Gastrocnemius medialis (tissue), 4 donors: ENCODE measurements around the gene ELF5. TPM values are rescaled to one million over a fixed set of nuclear protein-coding genes. Genes with fewer than 3 reads are reported as not detected.

Experiments
- ATAC-seq, 2 donors: fragments of 150-250 bp; one replicate each; pipeline ENCODE4 v1.9.1; 2016
- DNase-seq, 2 donors: peaks; one replicate each; pipeline ENCODE4 v3.0.0-alpha.2; 2019
- H3K27ac ChIP-seq, 4 donors: fragments of 200-600 bp; sonication (generic); 1 replicate in 1 of 4; 2 replicates in 3 of 4; pipeline ENCODE4 v1.5.1; 2016 to 2018; ENCODE audit warnings: mild to moderate bottlenecking in 2 of 4, moderate library complexity in 1 of 4
- H3K27me3 ChIP-seq, 3 donors: fragments of 200-600 bp; sonication (generic) in 2 of 3; 1 replicate in 1 of 3; 2 replicates in 2 of 3; pipeline versions ENCODE4 v1.5.1 to v1.6.0; 2016 to 2019; ENCODE audit warnings: mild to moderate bottlenecking in 1 of 3, moderate library complexity in 1 of 3
- H3K36me3 ChIP-seq, 2 donors: fragments of 200-600 bp; sonication (generic) in 1 of 2; one replicate each; pipeline ENCODE4 v1.5.1; 2017 to 2018
- H3K4me1 ChIP-seq, 2 donors: fragments of 200-600 bp; sonication (generic) in 1 of 2; one replicate each; pipeline ENCODE4 v1.5.1; 2016 to 2017; ENCODE audit warnings: mild to moderate bottlenecking in 2 of 2
- H3K4me3 ChIP-seq, 4 donors: fragments of 200-600 bp; sonication (generic) in 3 of 4; 1 replicate in 1 of 4; 2 replicates in 3 of 4; pipeline ENCODE4 v1.5.1; 2016 to 2019; ENCODE audit warnings: mild to moderate bottlenecking in 2 of 4
- H3K9me3 ChIP-seq, 3 donors: fragments of 200-600 bp; sonication (generic) in 2 of 3; 1 replicate in 1 of 3; 2 replicates in 2 of 3; pipeline ENCODE4 v1.5.1; 2016 to 2019
- CTCF ChIP-seq, 5 experiments: fragments of 450-650 bp in 3 of 5; fragments of 200-600 bp in 2 of 5; sonication (generic) in 2 of 5; IDR thresholded peaks in 4 of 5; conservative IDR thresholded peaks in 1 of 5; 1 replicate in 4 of 5; 2 replicates in 1 of 5; pipeline ENCODE4 v1.5.1; 2016 to 2019; ENCODE audit warnings: antibody characterized with exemption in 5 of 5, mild to moderate bottlenecking in 3 of 5, moderate library complexity in 3 of 5
- POLR2A ChIP-seq, 2 donors: fragments of 450-650 bp; IDR thresholded peaks; one replicate each; pipeline ENCODE4 v1.6.1; 2017; ENCODE audit warnings: antibody characterized with exemption in 2 of 2, mild to moderate bottlenecking in 2 of 2, moderate library complexity in 2 of 2
- in situ Hi-C, 4 donors: fragments of 200-750 bp; cut with MboI; loops; one replicate each; pipeline versions ENCODE4 v1.15.0 to v1.8.0; 2017; ENCODE audit warnings: low sequenced_read_pairs in 4 of 4
- intact Hi-C: fragments of 100-400 bp; cut with DNase I; formaldehyde crosslinking; loops from one replicate; pipeline ENCODE4 v1.15.1; 2023; ENCODE audit warnings: low total_unique reads
- total RNA-seq, 4 donors: library from RNA; depleted of rRNA; stranded (reverse); fragments of >200 nt; gene quantifications; one replicate each; pipeline versions ENCODE4 v1.1.0 to v1.2.3, GENCODE V29; 2016

Gene ELF5
- not detected for total RNA-seq

- H3K4me3 ChIP-seq, result no peak within 1 kb of the TSS
- no peaks in the 10 kb centered on the region for H3K27me3 ChIP-seq
- in situ Hi-C loops (no loop called here), intact Hi-C loops (no loop called here)
- H3K9me3 ChIP-seq, result no peaks in the 10 kb centered on the region
- no peak for TF ChIP-seq CTCF (IDR thresholded peaks at IDR 0.05 in 4 of 5, conservative IDR thresholded peaks at IDR 0.05 in 1 of 5)
- no peak for TF ChIP-seq POLR2A (IDR thresholded peaks at IDR 0.05)
- H3K4me1 ChIP-seq, result no peaks in the 10 kb centered on the region
- ATAC-seq (no peak), DNase-seq (no peak)
- H3K27ac ChIP-seq, result no peak within 1 kb of the TSS
- H3K36me3 ChIP-seq, result no peaks in the 10 kb centered on the region
These were observed at the start of gene ELF5 for GRCh38 chr11:34513682-34514449. Gene ELF5 (minus strand): TSS chr11:34513794. CDS start chr11:34505749, 8,045 bp downstream.

GRCh38 chr11:34562976-34563375 is 49.4 kb upstream of the ELF5 start:
- DNase-seq (no peak), ATAC-seq (no peak)
- no peaks in the 10 kb centered on the region for H3K9me3 ChIP-seq
- no peaks in the 10 kb centered on the region for H3K27me3 ChIP-seq
- H3K4me3 ChIP-seq, result no peak overlapping the region
- no peaks in the 10 kb centered on the region for H3K36me3 ChIP-seq
- in situ Hi-C loops, result no loop called here
- no peaks in the 10 kb centered on the region for H3K4me1 ChIP-seq
- no peak overlapping the region for H3K27ac ChIP-seq
- TF ChIP-seq POLR2A (IDR thresholded peaks at IDR 0.05) (no peak), CTCF (IDR thresholded peaks at IDR 0.05 in 4 of 5, conservative IDR thresholded peaks at IDR 0.05 in 1 of 5) (no peak)
- intact Hi-C loops, result no loop called here

DNA sequence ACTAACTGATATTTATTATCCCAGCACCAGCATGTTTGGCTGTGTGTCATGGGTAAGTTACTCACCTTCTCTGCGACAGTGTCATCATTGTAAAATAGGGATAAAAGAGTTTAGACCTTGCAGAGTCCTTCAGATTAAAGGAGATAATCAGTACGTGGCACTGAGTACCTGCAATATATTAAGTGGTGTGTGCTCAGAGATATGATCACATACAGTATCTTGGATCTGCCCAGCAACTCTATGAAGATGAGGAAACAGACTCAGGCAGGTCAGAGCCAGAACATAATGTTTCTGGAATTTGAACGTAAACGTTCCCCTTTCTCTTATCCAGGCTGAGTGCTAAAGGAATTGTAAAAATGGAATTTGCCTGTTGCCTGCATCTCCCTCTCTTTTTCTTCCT is 46.9 kb upstream of the ELF5 start:
- no peaks in the 10 kb centered on the region for H3K36me3 ChIP-seq
- H3K4me3 ChIP-seq, result no peak overlapping the region
- no peaks in the 10 kb centered on the region for H3K9me3 ChIP-seq
- in situ Hi-C loops, result no loop called here
- no peak for ATAC-seq
- intact Hi-C loops, result no loop called here
- DNase-seq, result no peak
- no peak for TF ChIP-seq CTCF (IDR thresholded peaks at IDR 0.05 in 4 of 5, conservative IDR thresholded peaks at IDR 0.05 in 1 of 5)
- TF ChIP-seq POLR2A (IDR thresholded peaks at IDR 0.05), result no peak
- H3K27me3 ChIP-seq, result no peaks in the 10 kb centered on the region
- H3K27ac ChIP-seq, result no peak overlapping the region
- no peaks in the 10 kb centered on the region for H3K4me1 ChIP-seq

- DNase-seq (no peak), ATAC-seq (no peak)
- in situ Hi-C loops (no loop called here), intact Hi-C loops (no loop called here)
- Histone ChIP-seq H3K4me1 (no peaks in the 10 kb centered on the region), H3K9me3 (no peaks in the 10 kb centered on the region), H3K4me3 (no peak overlapping the region), H3K27ac (no peak overlapping the region), H3K36me3 (no peaks in the 10 kb centered on the region), H3K27me3 (no peaks in the 10 kb centered on the region)
- TF ChIP-seq POLR2A (IDR thresholded peaks at IDR 0.05) (no peak), CTCF (IDR thresholded peaks at IDR 0.05 in 4 of 5, conservative IDR thresholded peaks at IDR 0.05 in 1 of 5) (no peak)
These were observed 45.1 kb upstream of the ELF5 start for GRCh38 chr11:34558673-34559072.

- no peak overlapping the region for H3K27ac ChIP-seq
- ATAC-seq (no peak), DNase-seq (no peak)
- H3K27me3 ChIP-seq, result no peaks in the 10 kb centered on the region
- TF ChIP-seq CTCF (IDR thresholded peaks at IDR 0.05 in 4 of 5, conservative IDR thresholded peaks at IDR 0.05 in 1 of 5) (no peak), POLR2A (IDR thresholded peaks at IDR 0.05) (no peak)
- in situ Hi-C loops, result no loop called here
- H3K36me3 ChIP-seq, result no peaks in the 10 kb centered on the region
- H3K4me3 ChIP-seq, result no peak overlapping the region
- H3K4me1 ChIP-seq, result no peaks in the 10 kb centered on the region
- H3K9me3 ChIP-seq, result no peaks in the 10 kb centered on the region
- intact Hi-C loops, result no loop called here
These were observed 44.6 kb upstream of the ELF5 start for GRCh38 chr11:34558211-34558610.
